WTC11 (cell line): Measurements from ENCODE around the gene MLXIP. TPM values are rescaled to one million over a fixed set of nuclear protein-coding genes. Genes with fewer than 3 reads are reported as not detected.

Source experiments
- ATAC-seq: fragments of 200-7000 bp; cut with Tn5 transposase; 2 replicates; pipeline ENCODE4 v1.10.0; 2021; ENCODE audit warnings: mild to moderate bottlenecking, moderate library complexity
- CTCF ChIA-PET: fragments of 300-600 bp; sonication (Branson Sonifier 250); formaldehyde crosslinking; loops from one replicate; lab custom pipeline; 2021; ENCODE audit warnings: antibody characterized with exemption; lab: Charles Lee
- POLR2A ChIA-PET: fragments of 350-600 bp; sonication (Branson Sonifier 250); formaldehyde crosslinking; loops from one replicate; lab custom pipeline; 2021; ENCODE audit warnings: antibody characterized with exemption; lab: Charles Lee
- DNase-seq: peaks from one replicate; pipeline ENCODE4 v3.0.0; 2021; ENCODE audit warnings: low spot score
- H3K27ac Mint-ChIP-seq: 2 replicates; pipeline ENCODE4 v1.8.0; 2021; ENCODE audit warnings: mixed read lengths
- H3K27me3 Mint-ChIP-seq: 2 replicates; pipeline ENCODE4 v1.8.0; 2021; ENCODE audit warnings: low read depth, mild to moderate bottlenecking, moderate library complexity, mixed read lengths
- H3K36me3 Mint-ChIP-seq: 2 replicates; pipeline ENCODE4 v1.8.0; 2021; ENCODE audit warnings: mixed read lengths
- H3K4me1 Mint-ChIP-seq: 2 replicates; pipeline ENCODE4 v1.8.0; 2022; ENCODE audit warnings: mixed read lengths
- H3K4me3 Mint-ChIP-seq: 2 replicates; pipeline ENCODE4 v1.8.0; 2021; ENCODE audit warnings: mild to moderate bottlenecking, moderate library complexity, mixed read lengths
- H3K9me3 Mint-ChIP-seq: 2 replicates; pipeline ENCODE4 v1.8.0; 2021; ENCODE audit warnings: mixed read lengths
- CREM ChIP-seq: sonication (generic); formaldehyde crosslinking; IDR thresholded peaks from 2 replicates; pipeline ENCODE4 v1.8.1; 2022; ENCODE audit warnings: mild to moderate bottlenecking, missing genetic modification reagents, moderate library complexity
- GTF2I ChIP-seq: fragments of 250-450 bp; sonication (Bioruptor Pico); conservative IDR thresholded peaks from 2 replicates; pipeline ENCODE4 v1.4.0; 2021; ENCODE audit warnings: mild to moderate bottlenecking
- IRF2 ChIP-seq: sonication (generic); formaldehyde crosslinking; IDR thresholded peaks from 2 replicates; pipeline ENCODE4 v1.8.0; 2022; ENCODE audit warnings: low read depth, missing genetic modification reagents, borderline replicate concordance
- JUN ChIP-seq: sonication (generic); formaldehyde crosslinking; IDR thresholded peaks from 2 replicates; pipeline ENCODE4 v1.8.0; 2023; ENCODE audit warnings: mild to moderate bottlenecking, missing genetic modification reagents
- MLX ChIP-seq: sonication (generic); formaldehyde crosslinking; IDR thresholded peaks from 2 replicates; pipeline ENCODE4 v1.8.1; 2023; ENCODE audit warnings: mild to moderate bottlenecking, missing genetic modification reagents, moderate library complexity
- NFE2L1 ChIP-seq: sonication (generic); formaldehyde crosslinking; IDR thresholded peaks from 2 replicates; pipeline ENCODE4 v1.8.1; 2023; ENCODE audit warnings: missing genetic modification reagents
- NFYB ChIP-seq: sonication (generic); formaldehyde crosslinking; conservative IDR thresholded peaks from 2 replicates; pipeline ENCODE4 v1.8.0; 2022; ENCODE audit warnings: low read depth, missing genetic modification reagents
- OVOL2 ChIP-seq: fragments of 250-450 bp; sonication (Bioruptor Pico); IDR thresholded peaks from 2 replicates; pipeline ENCODE4 v1.9.0; 2021; ENCODE audit warnings: mild to moderate bottlenecking, borderline replicate concordance
- PRDM15 ChIP-seq: sonication (generic); formaldehyde crosslinking; IDR thresholded peaks from 2 replicates; pipeline ENCODE4 v1.8.0; 2022; ENCODE audit warnings: missing genetic modification reagents
- SOX15 ChIP-seq: fragments of 250-450 bp; sonication (Bioruptor Pico); IDR thresholded peaks from 2 replicates; pipeline ENCODE4 v1.9.0; 2021; ENCODE audit warnings: mild to moderate bottlenecking
- TEAD1 ChIP-seq: sonication (generic); formaldehyde crosslinking; IDR thresholded peaks from 2 replicates; pipeline ENCODE4 v1.8.0; 2022; ENCODE audit warnings: mild to moderate bottlenecking, missing genetic modification reagents
- TP53 ChIP-seq: sonication (generic); formaldehyde crosslinking; IDR thresholded peaks from 2 replicates; pipeline ENCODE4 v1.8.1; 2023; ENCODE audit warnings: mild to moderate bottlenecking, missing genetic modification reagents
- ZNF138 ChIP-seq: sonication (generic); formaldehyde crosslinking; conservative IDR thresholded peaks from 2 replicates; pipeline ENCODE4 v1.8.1; 2022; ENCODE audit warnings: mild to moderate bottlenecking, moderate library complexity, missing genetic modification reagents
- ZNF317 ChIP-seq: sonication (generic); formaldehyde crosslinking; IDR thresholded peaks from 2 replicates; pipeline ENCODE4 v1.8.1; 2023; ENCODE audit warnings: low read depth, mild to moderate bottlenecking, moderate library complexity, missing genetic modification reagents, borderline replicate concordance
- ZNF671 ChIP-seq: fragments of 250-450 bp; sonication (Bioruptor Pico); IDR thresholded peaks from 2 replicates; pipeline ENCODE4 v1.8.0; 2021; ENCODE audit warnings: mild to moderate bottlenecking
- ZSCAN18 ChIP-seq: fragments of 250-450 bp; sonication (Bioruptor Pico); IDR thresholded peaks from 2 replicates; pipeline ENCODE4 v2.1.2; 2022; ENCODE audit warnings: mild to moderate bottlenecking, moderate library complexity
- total RNA-seq: library from RNA; stranded (reverse); gene quantifications from 3 replicates; pipeline ENCODE4 v1.2.3, GENCODE V29; 2021
- TF ChIP-seq, protein P1 (sequence below): sonication (generic); formaldehyde crosslinking; IDR thresholded peaks from 2 replicates; pipeline ENCODE4 v1.8.1; 2022; ENCODE audit warnings: mild to moderate bottlenecking, missing genetic modification reagents, moderate library complexity, borderline replicate concordance
- TF ChIP-seq, protein P2 (sequence below): sonication (generic); formaldehyde crosslinking; IDR thresholded peaks from 2 replicates; pipeline ENCODE4 v1.8.0; 2022; ENCODE audit warnings: mild to moderate bottlenecking, missing genetic modification reagents
- TF ChIP-seq, protein P3 (sequence below): sonication (generic); formaldehyde crosslinking; conservative IDR thresholded peaks from 2 replicates; pipeline ENCODE4 v1.8.1; 2023; ENCODE audit warnings: mild to moderate bottlenecking, low read depth, missing genetic modification reagents, moderate library complexity
- TF ChIP-seq, protein P4 (sequence below): sonication (generic); formaldehyde crosslinking; IDR thresholded peaks from 2 replicates; pipeline ENCODE4 v1.8.1; 2023; ENCODE audit warnings: mild to moderate bottlenecking, missing genetic modification reagents, borderline replicate concordance

Gene MLXIP
- total RNA-seq, 1 experiment from 2014 or later = 49.4 TPM

- no peak overlapping the region for H3K4me3 Mint-ChIP-seq
- TF ChIP-seq MLX (CRISPR knock-in tag) (no peak), ZNF671 (CRISPR knock-in tag) (no peak), ZNF138 (CRISPR knock-in tag) (no peak), ZNF317 (CRISPR knock-in tag) (no peak), SOX15 (no peak), PRDM15 (CRISPR knock-in tag) (no peak), GTF2I (CRISPR knock-in tag) (no peak), TP53 (CRISPR knock-in tag) (no peak), CREM (CRISPR knock-in tag) (no peak), TEAD1 (CRISPR knock-in tag) (no peak), NFE2L1 (no peak), IRF2 (no peak), OVOL2 (CRISPR knock-in tag) (no peak), JUN (CRISPR knock-in tag) (no peak), NFYB (CRISPR knock-in tag) (no peak), ZSCAN18 (no peak)
- TF ChIP-seq, protein P1, sequence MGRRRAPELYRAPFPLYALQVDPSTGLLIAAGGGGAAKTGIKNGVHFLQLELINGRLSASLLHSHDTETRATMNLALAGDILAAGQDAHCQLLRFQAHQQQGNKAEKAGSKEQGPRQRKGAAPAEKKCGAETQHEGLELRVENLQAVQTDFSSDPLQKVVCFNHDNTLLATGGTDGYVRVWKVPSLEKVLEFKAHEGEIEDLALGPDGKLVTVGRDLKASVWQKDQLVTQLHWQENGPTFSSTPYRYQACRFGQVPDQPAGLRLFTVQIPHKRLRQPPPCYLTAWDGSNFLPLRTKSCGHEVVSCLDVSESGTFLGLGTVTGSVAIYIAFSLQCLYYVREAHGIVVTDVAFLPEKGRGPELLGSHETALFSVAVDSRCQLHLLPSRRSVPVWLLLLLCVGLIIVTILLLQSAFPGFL (CRISPR knock-in tag) = no peak
- TF ChIP-seq, protein P2, sequence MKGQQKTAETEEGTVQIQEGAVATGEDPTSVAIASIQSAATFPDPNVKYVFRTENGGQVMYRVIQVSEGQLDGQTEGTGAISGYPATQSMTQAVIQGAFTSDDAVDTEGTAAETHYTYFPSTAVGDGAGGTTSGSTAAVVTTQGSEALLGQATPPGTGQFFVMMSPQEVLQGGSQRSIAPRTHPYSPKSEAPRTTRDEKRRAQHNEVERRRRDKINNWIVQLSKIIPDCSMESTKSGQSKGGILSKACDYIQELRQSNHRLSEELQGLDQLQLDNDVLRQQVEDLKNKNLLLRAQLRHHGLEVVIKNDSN (CRISPR knock-in tag) = no peak
- TF ChIP-seq, protein P3, sequence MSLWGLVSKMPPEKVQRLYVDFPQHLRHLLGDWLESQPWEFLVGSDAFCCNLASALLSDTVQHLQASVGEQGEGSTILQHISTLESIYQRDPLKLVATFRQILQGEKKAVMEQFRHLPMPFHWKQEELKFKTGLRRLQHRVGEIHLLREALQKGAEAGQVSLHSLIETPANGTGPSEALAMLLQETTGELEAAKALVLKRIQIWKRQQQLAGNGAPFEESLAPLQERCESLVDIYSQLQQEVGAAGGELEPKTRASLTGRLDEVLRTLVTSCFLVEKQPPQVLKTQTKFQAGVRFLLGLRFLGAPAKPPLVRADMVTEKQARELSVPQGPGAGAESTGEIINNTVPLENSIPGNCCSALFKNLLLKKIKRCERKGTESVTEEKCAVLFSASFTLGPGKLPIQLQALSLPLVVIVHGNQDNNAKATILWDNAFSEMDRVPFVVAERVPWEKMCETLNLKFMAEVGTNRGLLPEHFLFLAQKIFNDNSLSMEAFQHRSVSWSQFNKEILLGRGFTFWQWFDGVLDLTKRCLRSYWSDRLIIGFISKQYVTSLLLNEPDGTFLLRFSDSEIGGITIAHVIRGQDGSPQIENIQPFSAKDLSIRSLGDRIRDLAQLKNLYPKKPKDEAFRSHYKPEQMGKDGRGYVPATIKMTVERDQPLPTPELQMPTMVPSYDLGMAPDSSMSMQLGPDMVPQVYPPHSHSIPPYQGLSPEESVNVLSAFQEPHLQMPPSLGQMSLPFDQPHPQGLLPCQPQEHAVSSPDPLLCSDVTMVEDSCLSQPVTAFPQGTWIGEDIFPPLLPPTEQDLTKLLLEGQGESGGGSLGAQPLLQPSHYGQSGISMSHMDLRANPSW = no peak
- TF ChIP-seq, protein P4, sequence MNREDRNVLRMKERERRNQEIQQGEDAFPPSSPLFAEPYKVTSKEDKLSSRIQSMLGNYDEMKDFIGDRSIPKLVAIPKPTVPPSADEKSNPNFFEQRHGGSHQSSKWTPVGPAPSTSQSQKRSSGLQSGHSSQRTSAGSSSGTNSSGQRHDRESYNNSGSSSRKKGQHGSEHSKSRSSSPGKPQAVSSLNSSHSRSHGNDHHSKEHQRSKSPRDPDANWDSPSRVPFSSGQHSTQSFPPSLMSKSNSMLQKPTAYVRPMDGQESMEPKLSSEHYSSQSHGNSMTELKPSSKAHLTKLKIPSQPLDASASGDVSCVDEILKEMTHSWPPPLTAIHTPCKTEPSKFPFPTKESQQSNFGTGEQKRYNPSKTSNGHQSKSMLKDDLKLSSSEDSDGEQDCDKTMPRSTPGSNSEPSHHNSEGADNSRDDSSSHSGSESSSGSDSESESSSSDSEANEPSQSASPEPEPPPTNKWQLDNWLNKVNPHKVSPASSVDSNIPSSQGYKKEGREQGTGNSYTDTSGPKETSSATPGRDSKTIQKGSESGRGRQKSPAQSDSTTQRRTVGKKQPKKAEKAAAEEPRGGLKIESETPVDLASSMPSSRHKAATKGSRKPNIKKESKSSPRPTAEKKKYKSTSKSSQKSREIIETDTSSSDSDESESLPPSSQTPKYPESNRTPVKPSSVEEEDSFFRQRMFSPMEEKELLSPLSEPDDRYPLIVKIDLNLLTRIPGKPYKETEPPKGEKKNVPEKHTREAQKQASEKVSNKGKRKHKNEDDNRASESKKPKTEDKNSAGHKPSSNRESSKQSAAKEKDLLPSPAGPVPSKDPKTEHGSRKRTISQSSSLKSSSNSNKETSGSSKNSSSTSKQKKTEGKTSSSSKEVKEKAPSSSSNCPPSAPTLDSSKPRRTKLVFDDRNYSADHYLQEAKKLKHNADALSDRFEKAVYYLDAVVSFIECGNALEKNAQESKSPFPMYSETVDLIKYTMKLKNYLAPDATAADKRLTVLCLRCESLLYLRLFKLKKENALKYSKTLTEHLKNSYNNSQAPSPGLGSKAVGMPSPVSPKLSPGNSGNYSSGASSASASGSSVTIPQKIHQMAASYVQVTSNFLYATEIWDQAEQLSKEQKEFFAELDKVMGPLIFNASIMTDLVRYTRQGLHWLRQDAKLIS (CRISPR knock-in tag) = no peak
- TF ChIP-seq, all 79 proteins: peak for 0
- peaks cover 10% of the 10 kb centered on the region for H3K36me3 Mint-ChIP-seq
- DNase-seq (no peak), ATAC-seq (no peak)
- no peak overlapping the region for H3K27ac Mint-ChIP-seq
- POLR2A ChIA-PET = no interaction called here
- no peaks in the 10 kb centered on the region for H3K27me3 Mint-ChIP-seq
- H3K4me1 Mint-ChIP-seq = peaks cover 38% of the 10 kb centered on the region
- CTCF ChIA-PET = no interaction called here
- peaks cover 5% of the 10 kb centered on the region for H3K9me3 Mint-ChIP-seq
Observed at GRCh38 chr12:122102331-122102730, 23.8 kb downstream of the MLXIP start.
